ENCODE results near the gene STK10. TPM values are rescaled to one million over a fixed set of nuclear protein-coding genes. Genes with fewer than 3 reads are reported as not detected.

Gene STK10
- polyA plus RNA-seq, 1 of the 3 experiments (the other 2 are of a cell fraction), result 11.0 TPM

GRCh38 chr5:172109749-172110148, 78.3 kb downstream of the STK10 start:
- Histone ChIP-seq H3K27me3 (ENCODE audit: insufficient read depth) (no peaks in the 10 kb centered on the region), H3K9ac (no peak overlapping the region), H3F3A (replicated peaks; ENCODE audit: insufficient read depth) (peaks cover 27% of the 10 kb centered on the region), H2AFZ (ENCODE audit: low read depth) (no peak overlapping the region), H3K36me3 (replicated peaks in 1 of 2; ENCODE audit: control insufficient read depth in 1 of 2, insufficient read depth in 2 of 2, low read length in 1 of 2) (no peaks in the 10 kb centered on the region), H4K20me1 (ENCODE audit: insufficient read depth) (no peaks in the 10 kb centered on the region), H3K4me1 (ENCODE audit: control insufficient read depth in 1 of 2, insufficient read depth in 2 of 2, low read depth in 1 of 2, low read length in 1 of 2) (peaks cover 0 to 26% of the 10 kb centered on the region in 2 experiments; a peak in 2 of 4 replicates), H3K9me2 (no peaks in the 10 kb centered on the region), H3K9me3 (no peaks in the 10 kb centered on the region), H3K4me3 (ENCODE audit: low read depth in 2 of 2, low read length in 1 of 2) (no peak overlapping the region), H3K4me2 (no peak overlapping the region), H3K79me2 (ENCODE audit: insufficient read depth) (no peaks in the 10 kb centered on the region; the same call in 1 of the 2 replicates), H3K27ac (ENCODE audit: low read depth in 2 of 2, low read length in 1 of 2) (no peak overlapping the region)
- TF ChIP-seq JUND (IDR thresholded peaks at IDR 0.05) (no peak), CHD2 (IDR thresholded peaks at IDR 0.05; ENCODE audit: low read length, partially characterized antibody) (no peak), RFX5 (IDR thresholded peaks at IDR 0.05; ENCODE audit: low read length) (no peak), NRF1 (IDR thresholded peaks at IDR 0.05; ENCODE audit: low read depth, low read length) (no peak), GABPA (IDR thresholded peaks at IDR 0.05; ENCODE audit: low read depth) (no peak), IRF3 (IDR thresholded peaks at IDR 0.05; ENCODE audit: low read depth, low read length) (no peak), POLR2AphosphoS5 (IDR thresholded peaks at IDR 0.05; ENCODE audit: low read depth, low read length) (no peak), USF2 (IDR thresholded peaks at IDR 0.05; ENCODE audit: borderline replicate concordance, low read depth, low read length) (no peak), YY1 (IDR thresholded peaks at IDR 0.05; ENCODE audit: low read depth) (no peak), TCF12 (IDR thresholded peaks at IDR 0.05) (no peak), TEAD4 (IDR thresholded peaks at IDR 0.05; ENCODE audit: borderline replicate concordance, insufficient read depth) (no peak), FOXJ3 (CRISPR knock-in tag; IDR thresholded peaks at IDR 0.05) (no peak), NFIC (IDR thresholded peaks at IDR 0.05; ENCODE audit: borderline replicate concordance) (no peak), SMC3 (IDR thresholded peaks at IDR 0.05; ENCODE audit: low read depth, low read length) (no peak), FOXM1 (IDR thresholded peaks at IDR 0.05; ENCODE audit: low read depth) (no peak), FOSL2 (IDR thresholded peaks at IDR 0.05; ENCODE audit: borderline replicate concordance, low read depth) (no peak), REST (IDR thresholded peaks at IDR 0.05; ENCODE audit: low read depth, low read length) (no peak)
- TF ChIP-seq, protein P1, sequence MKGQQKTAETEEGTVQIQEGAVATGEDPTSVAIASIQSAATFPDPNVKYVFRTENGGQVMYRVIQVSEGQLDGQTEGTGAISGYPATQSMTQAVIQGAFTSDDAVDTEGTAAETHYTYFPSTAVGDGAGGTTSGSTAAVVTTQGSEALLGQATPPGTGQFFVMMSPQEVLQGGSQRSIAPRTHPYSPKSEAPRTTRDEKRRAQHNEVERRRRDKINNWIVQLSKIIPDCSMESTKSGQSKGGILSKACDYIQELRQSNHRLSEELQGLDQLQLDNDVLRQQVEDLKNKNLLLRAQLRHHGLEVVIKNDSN (IDR thresholded peaks at IDR 0.05; ENCODE audit: borderline replicate concordance, low read depth), result no peak
- TF ChIP-seq, protein P2, sequence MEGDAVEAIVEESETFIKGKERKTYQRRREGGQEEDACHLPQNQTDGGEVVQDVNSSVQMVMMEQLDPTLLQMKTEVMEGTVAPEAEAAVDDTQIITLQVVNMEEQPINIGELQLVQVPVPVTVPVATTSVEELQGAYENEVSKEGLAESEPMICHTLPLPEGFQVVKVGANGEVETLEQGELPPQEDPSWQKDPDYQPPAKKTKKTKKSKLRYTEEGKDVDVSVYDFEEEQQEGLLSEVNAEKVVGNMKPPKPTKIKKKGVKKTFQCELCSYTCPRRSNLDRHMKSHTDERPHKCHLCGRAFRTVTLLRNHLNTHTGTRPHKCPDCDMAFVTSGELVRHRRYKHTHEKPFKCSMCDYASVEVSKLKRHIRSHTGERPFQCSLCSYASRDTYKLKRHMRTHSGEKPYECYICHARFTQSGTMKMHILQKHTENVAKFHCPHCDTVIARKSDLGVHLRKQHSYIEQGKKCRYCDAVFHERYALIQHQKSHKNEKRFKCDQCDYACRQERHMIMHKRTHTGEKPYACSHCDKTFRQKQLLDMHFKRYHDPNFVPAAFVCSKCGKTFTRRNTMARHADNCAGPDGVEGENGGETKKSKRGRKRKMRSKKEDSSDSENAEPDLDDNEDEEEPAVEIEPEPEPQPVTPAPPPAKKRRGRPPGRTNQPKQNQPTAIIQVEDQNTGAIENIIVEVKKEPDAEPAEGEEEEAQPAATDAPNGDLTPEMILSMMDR (IDR thresholded peaks at IDR 0.05), result no peak
- ChIA-PET POLR2A (no interaction called here), CTCF (interaction anchor here (0.9 to 2.0 kb wide), 3 partner anchors 29 to 184 kb away, joined by 4 to 14 read pairs (median 4); partner anchors contain the start of gene STK10)
- DNase-seq, result no peak
- 90% methylated on average over 8 of the region's 8 CpGs for WGBS (ENCODE audit: low lambda C conversion rate)
